Left renal cortex interstitium (tissue), 4 donors: ENCODE measurements around the gene ABR. TPM values are rescaled to one million over a fixed set of nuclear protein-coding genes. Genes with fewer than 3 reads are reported as not detected.
A peak's percentile ranks its signal among the peaks of the same experiment; 100 is the strongest.
"Not testable (repeated sequence)": the region's sequence is repeated elsewhere in the genome, so short reads cannot be mapped to it uniquely, and the experiment has no call there.

Source experiments
- DNase-seq, 4 donors: peaks; one replicate each; pipeline ENCODE4 v3.0.0-alpha.2; 2013; ENCODE audit warnings: low read depth in 4 of 4, low spot score in 2 of 4, missing footprints in 1 of 4
- polyA plus RNA-seq, 4 donors: library from polyadenylated mRNA; unstranded; fragments of 120-200 nt; gene quantifications; one replicate each; pipeline ENCODE4 v1.2.1, GENCODE V29; 2013; ENCODE audit not compliant: insufficient read length in 4 of 4

ABR gene
- polyA plus RNA-seq, 4 donors, result 45.4 to 63.7 (median 53.3) TPM

GRCh38 chr17:1202291-1202690 lies 22.5 kb upstream of the ABR start:
- no peak for DNase-seq

GRCh38 chr17:1201132-1201702 lies 21.4 kb upstream of the ABR start:
- no peak for DNase-seq

GRCh38 chr17:1199271-1199743 lies 19.5 kb upstream of the ABR start:
- not testable (repeated sequence) for DNase-seq

- DNase-seq, result no peak
Measured at GRCh38 chr17:1197781-1198490, 18.2 kb upstream of the ABR start.

- DNase-seq, result no peak
Measured at GRCh38 chr17:1197379-1197778, 17.6 kb upstream of the ABR start.

- DNase-seq, result no peak
Measured at GRCh38 chr17:1196946-1197345, 17.2 kb upstream of the ABR start.

- DNase-seq, result no peak
Measured at GRCh38 chr17:1192911-1193699, 13.3 kb upstream of the ABR start.

- DNase-seq, result no peak
Measured at GRCh38 chr17:1190751-1191331, 11.1 kb upstream of the ABR start.

- no peak for DNase-seq
Measured at GRCh38 chr17:1188812-1189504, 9.2 kb upstream of the ABR start.

- peak in 2 of 4 donors; percentile 62 to 69 for DNase-seq
Measured at GRCh38 chr17:1186923-1187771, 7.4 kb upstream of the ABR start.

GRCh38 chr17:1186214-1186820 lies 6.5 kb upstream of the ABR start:
- no peak for DNase-seq

- DNase-seq, result no peak
Measured at GRCh38 chr17:1183171-1183873, 3.5 kb upstream of the ABR start.

- no peak for DNase-seq
Measured at GRCh38 chr17:1182811-1183170, 3.0 kb upstream of the ABR start.

- no peak for DNase-seq
Measured at GRCh38 chr17:1181753-1182137, 2.0 kb upstream of the ABR start.

- no peak for DNase-seq
Measured at GRCh38 chr17:1180958-1181752, 1.4 kb upstream of the ABR start.

- DNase-seq, result no peak
Measured at GRCh38 chr17:1179112-1179817, 516 bp downstream of the ABR start.

GRCh38 chr17:1177016-1177700 lies 2.6 kb downstream of the ABR start:
- DNase-seq, result no peak
